ENCODE measurements around the gene KCNQ4. TPM values are rescaled to one million over a fixed set of nuclear protein-coding genes. Genes with fewer than 3 reads are reported as not detected.

Gene KCNQ4
- total RNA-seq, 1 experiment from 2014 or later: 1.4 TPM

DNA sequence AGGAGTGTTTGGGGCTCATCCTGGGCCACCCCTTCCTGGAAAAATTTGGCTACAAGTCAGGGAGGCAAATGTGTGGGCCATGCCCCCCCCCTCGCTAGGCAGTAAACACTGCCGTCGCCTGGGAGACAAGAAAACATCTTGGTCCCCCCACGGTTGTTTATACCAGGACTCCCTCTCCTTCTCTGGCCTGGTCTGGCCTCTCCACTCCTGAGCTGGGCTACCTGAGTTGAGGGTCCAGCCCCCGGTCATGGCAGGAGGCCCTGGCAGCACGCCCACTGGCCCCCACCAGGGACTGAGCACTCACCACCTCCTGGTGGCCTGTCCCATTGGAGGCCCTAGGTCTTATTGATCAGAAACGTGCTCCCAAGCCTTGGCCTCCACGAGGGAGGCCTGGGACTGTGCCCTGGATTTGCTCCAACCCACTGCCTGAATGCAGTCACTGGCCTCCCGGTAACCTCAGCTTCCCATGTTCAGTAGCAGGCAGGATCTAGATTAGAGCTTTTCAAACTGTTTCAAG is 15.8 kb downstream of the KCNQ4 start:
- Histone ChIP-seq H2AFZ (ENCODE audit: low read length) (no peak overlapping the region), H3K23ac (ENCODE audit: insufficient read length, low read depth, low read length) (no peak overlapping the region), H3K9me3 (ENCODE audit: control insufficient read depth, low read depth, low read length) (no peaks in the 10 kb centered on the region), H3K18ac (ENCODE audit: insufficient read length, low read depth, low read length) (no peak overlapping the region), H2BK15ac (ENCODE audit: low read depth, low read length) (0 out of 2 replicates have a peak overlapping the region, but pooled peaks have one; percentile 14), H2BK20ac (ENCODE audit: low read depth, low read length, poor library complexity, severe bottlenecking) (no peak overlapping the region), H3K27me3 (ENCODE audit: insufficient read depth, low read length) (no peaks in the 10 kb centered on the region), H3K14ac (ENCODE audit: insufficient read depth, low read length) (0 out of 2 replicates have a peak overlapping the region, but pooled peaks have one; percentile 34), H2BK12ac (ENCODE audit: insufficient read length, low read depth, low read length) (no peak overlapping the region), H3K27ac (ENCODE audit: insufficient read length, low read depth, low read length) (no peak overlapping the region), H2BK120ac (ENCODE audit: low read depth, low read length, poor library complexity, severe bottlenecking) (no peak overlapping the region), H2BK5ac (ENCODE audit: insufficient read length, low read length) (no peak overlapping the region), H3T11ph (ENCODE audit: low read length) (no peak overlapping the region), H4K91ac (ENCODE audit: insufficient read length, low read depth, low read length) (no peak overlapping the region), H3K9ac (ENCODE audit: extremely low read depth, insufficient read length, low read length) (no peak overlapping the region), H3K4ac (ENCODE audit: low read depth, low read length) (no peak overlapping the region; the same call in 1 of the 2 replicates), H3K4me1 (ENCODE audit: insufficient read depth, low read length) (0 out of 2 replicates have a peak, but pooled peaks cover 2% of the 10 kb centered on the region), H3K4me2 (ENCODE audit: insufficient read depth, insufficient read length, low read length) (no peak overlapping the region), H3K56ac (ENCODE audit: insufficient read length, low read depth, low read length) (no peak overlapping the region), H3K79me2 (ENCODE audit: insufficient read depth, low read length) (no peaks in the 10 kb centered on the region), H3K79me1 (ENCODE audit: insufficient read depth, low read depth, low read length, poor library complexity, severe bottlenecking) (no peaks in the 10 kb centered on the region), H4K20me1 (ENCODE audit: control insufficient read depth, insufficient read depth, insufficient read length) (no peaks in the 10 kb centered on the region), H3K23me2 (ENCODE audit: insufficient read length, low read depth, low read length, poor library complexity, severe bottlenecking) (peaks cover 3% of the 10 kb centered on the region), H2AK5ac (ENCODE audit: insufficient read length, low read length) (no peak overlapping the region), H4K5ac (ENCODE audit: insufficient read length, low read depth, low read length) (no peak overlapping the region), H4K8ac (replicated peaks; ENCODE audit: insufficient read length, low read depth, low read length) (no peak overlapping the region)
- TF ChIP-seq, protein P1, sequence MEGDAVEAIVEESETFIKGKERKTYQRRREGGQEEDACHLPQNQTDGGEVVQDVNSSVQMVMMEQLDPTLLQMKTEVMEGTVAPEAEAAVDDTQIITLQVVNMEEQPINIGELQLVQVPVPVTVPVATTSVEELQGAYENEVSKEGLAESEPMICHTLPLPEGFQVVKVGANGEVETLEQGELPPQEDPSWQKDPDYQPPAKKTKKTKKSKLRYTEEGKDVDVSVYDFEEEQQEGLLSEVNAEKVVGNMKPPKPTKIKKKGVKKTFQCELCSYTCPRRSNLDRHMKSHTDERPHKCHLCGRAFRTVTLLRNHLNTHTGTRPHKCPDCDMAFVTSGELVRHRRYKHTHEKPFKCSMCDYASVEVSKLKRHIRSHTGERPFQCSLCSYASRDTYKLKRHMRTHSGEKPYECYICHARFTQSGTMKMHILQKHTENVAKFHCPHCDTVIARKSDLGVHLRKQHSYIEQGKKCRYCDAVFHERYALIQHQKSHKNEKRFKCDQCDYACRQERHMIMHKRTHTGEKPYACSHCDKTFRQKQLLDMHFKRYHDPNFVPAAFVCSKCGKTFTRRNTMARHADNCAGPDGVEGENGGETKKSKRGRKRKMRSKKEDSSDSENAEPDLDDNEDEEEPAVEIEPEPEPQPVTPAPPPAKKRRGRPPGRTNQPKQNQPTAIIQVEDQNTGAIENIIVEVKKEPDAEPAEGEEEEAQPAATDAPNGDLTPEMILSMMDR (conservative IDR thresholded peaks at IDR 0.05): no peak
- Mint-ChIP-seq H3K4me3 (no peak overlapping the region), H3K9me3 (no peaks in the 10 kb centered on the region), H3K36me3 (ENCODE audit: insufficient read depth in 1 of 3, low read depth in 3 of 3) (no peaks in the 10 kb centered on the region), H3K27ac (peak overlapping the region in 1 of 3 experiments; percentile 68; a peak in 2 of 7 replicates), H3K4me1 (peaks cover 40 to 62% of the 10 kb centered on the region in 2 experiments), H3K27me3 (ENCODE audit: low read depth) (peaks cover 16% of the 10 kb centered on the region)
- DNase-seq: no peak
- no CpG with 5 or more reads among the region's 9 CpGs for WGBS (ENCODE audit: extremely low coverage, insufficient read length, low lambda C conversion rate)
